ENCODE data around the gene POLR1D. TPM values are rescaled to one million over a fixed set of nuclear protein-coding genes. Genes with fewer than 3 reads are reported as not detected.

POLR1D gene
- polyA plus RNA-seq, 1 donor (not counting 4 experiments of a cell fraction or from before 2014, with no cell fraction given), result 235 TPM

- Histone ChIP-seq H4K20me1 (ENCODE audit: control insufficient read depth, extremely low read depth, insufficient read depth, low read length) (peaks cover 3% of the 10 kb centered on the region), H2AFZ (ENCODE audit: control insufficient read depth, low read length) (peak overlapping the region; percentile 56), H3K9me1 (ENCODE audit: control insufficient read depth, extremely low read depth, insufficient read depth, low read length) (no peaks in the 10 kb centered on the region), H3K4me3 (ENCODE audit: control insufficient read depth in 2 of 3, extremely low read depth in 1 of 3, insufficient read depth in 2 of 3, low read depth in 1 of 3, low read length in 3 of 3) (peak overlapping the region; percentile 92 to 97 (median 96)), H3K4me1 (ENCODE audit: control insufficient read depth, extremely low read depth, insufficient read depth, low read length) (peaks cover 36% of the 10 kb centered on the region), H3K4me2 (ENCODE audit: control insufficient read depth, extremely low read depth, insufficient read depth, low read depth, low read length) (peak overlapping the region; percentile 85), H3K79me2 (ENCODE audit: control insufficient read depth, insufficient read depth, low read length) (peaks cover 80% of the 10 kb centered on the region), H3K9me3 (ENCODE audit: control insufficient read depth, low read depth, low read length) (no peaks in the 10 kb centered on the region), H3K27me3 (ENCODE audit: control insufficient read depth, extremely low read depth, insufficient read depth, low read length) (no peaks in the 10 kb centered on the region), H3K27ac (ENCODE audit: control insufficient read depth, insufficient read depth, low read length) (peak overlapping the region; percentile 99), H3K9ac (ENCODE audit: control insufficient read depth, extremely low read depth, insufficient read depth, low read length) (peak overlapping the region; percentile 98), H3K36me3 (ENCODE audit: control insufficient read depth in 2 of 2, extremely low read depth in 1 of 2, insufficient read depth in 2 of 2, low read length in 2 of 2) (peaks cover 4 to 13% of the 10 kb centered on the region in 2 experiments)
- dilution Hi-C loops (cut with MboI; ENCODE audit: extremely low pct_ligation_motif_present, low sequenced_read_pairs), result no loop called here
- FAIRE-seq (no peak), DNase-seq (ENCODE audit: low read depth, low spot score) (no peak)
- TF ChIP-seq CTCF (optimal IDR thresholded peaks at IDR 0.05 in 1 of 3, IDR thresholded peaks at IDR 0.05 in 1 of 3, conservative IDR thresholded peaks at IDR 0.05 in 1 of 3; ENCODE audit: extremely low read depth in 1 of 3, insufficient read depth in 2 of 3, low read length in 3 of 3) (peak in 1 of 3 experiments; percentile 23), EZH2 (IDR thresholded peaks at IDR 0.05; ENCODE audit: low read length) (no peak)
Observed at GRCh38 chr13:27619728-27620376, 1.8 kb upstream of the POLR1D start.

GRCh38 chr13:27620377-27621115 is 1.1 kb upstream of the POLR1D start, which contains the start of gene LNX2:
LNX2 (minus strand) TSS chr13:27620529; CDS start chr13:27581703, 38,826 bp downstream.
- no peak for FAIRE-seq
- H3K4me3 ChIP-seq (ENCODE audit: control insufficient read depth in 2 of 3, extremely low read depth in 1 of 3, insufficient read depth in 2 of 3, low read depth in 1 of 3, low read length in 3 of 3), result peak within 1 kb of the TSS; percentile 92 to 97 (median 96)
- H3K9me3 ChIP-seq (ENCODE audit: control insufficient read depth, low read depth, low read length), result no peaks in the 10 kb centered on the region
- dilution Hi-C loops (cut with MboI; ENCODE audit: extremely low pct_ligation_motif_present, low sequenced_read_pairs), result no loop called here
- DNase-seq (ENCODE audit: low read depth, low spot score), result no peak
- peaks cover 4% of the 10 kb centered on the region for H4K20me1 ChIP-seq (ENCODE audit: control insufficient read depth, extremely low read depth, insufficient read depth, low read length)
- peaks cover 80% of the 10 kb centered on the region for H3K79me2 ChIP-seq (ENCODE audit: control insufficient read depth, insufficient read depth, low read length)
- H3K36me3 ChIP-seq (ENCODE audit: control insufficient read depth in 2 of 2, extremely low read depth in 1 of 2, insufficient read depth in 2 of 2, low read length in 2 of 2), result peaks cover 6 to 13% of the 10 kb centered on the region in 2 experiments
- TF ChIP-seq EZH2 (IDR thresholded peaks at IDR 0.05; ENCODE audit: low read length) (no peak), CTCF (optimal IDR thresholded peaks at IDR 0.05 in 1 of 3, IDR thresholded peaks at IDR 0.05 in 1 of 3, conservative IDR thresholded peaks at IDR 0.05 in 1 of 3; ENCODE audit: extremely low read depth in 1 of 3, insufficient read depth in 2 of 3, low read length in 3 of 3) (no peak)
- H3K9me1 ChIP-seq (ENCODE audit: control insufficient read depth, extremely low read depth, insufficient read depth, low read length), result no peaks in the 10 kb centered on the region
- peak within 1 kb of the TSS; percentile 56 for H2AFZ ChIP-seq (ENCODE audit: control insufficient read depth, low read length)
- peak within 1 kb of the TSS; percentile 90 for H3K4me2 ChIP-seq (ENCODE audit: control insufficient read depth, extremely low read depth, insufficient read depth, low read depth, low read length)
- peak within 1 kb of the TSS; percentile 98 for H3K9ac ChIP-seq (ENCODE audit: control insufficient read depth, extremely low read depth, insufficient read depth, low read length)
- H3K27ac ChIP-seq (ENCODE audit: control insufficient read depth, insufficient read depth, low read length), result peak within 1 kb of the TSS; percentile 99
- H3K4me1 ChIP-seq (ENCODE audit: control insufficient read depth, extremely low read depth, insufficient read depth, low read length), result peaks cover 36% of the 10 kb centered on the region
- H3K27me3 ChIP-seq (ENCODE audit: control insufficient read depth, extremely low read depth, insufficient read depth, low read length), result no peaks in the 10 kb centered on the region
